Ascending aorta (tissue), 2 donors: Measurements from ENCODE around the gene RRAS. TPM values are rescaled to one million over a fixed set of nuclear protein-coding genes. Genes with fewer than 3 reads are reported as not detected.

Source experiments
- DNase-seq, 2 donors: peaks; one replicate each; pipeline ENCODE4 v3.0.0-alpha.2; 2019; ENCODE audit warnings: low spot score in 2 of 2
- H3K27ac ChIP-seq, 2 donors: fragments of 200-600 bp; sonication (generic); one replicate each; pipeline ENCODE4 v1.5.1; 2016 to 2017; ENCODE audit warnings: mild to moderate bottlenecking in 1 of 2
- H3K27me3 ChIP-seq: fragments of 200-600 bp; sonication (generic); one replicate; pipeline ENCODE4 v1.5.1; 2017
- H3K36me3 ChIP-seq, 2 donors: fragments of 200-600 bp; sonication (generic); one replicate each; pipeline ENCODE4 v1.5.1; 2016
- H3K4me1 ChIP-seq, 2 donors: fragments of 200-600 bp; sonication (generic); one replicate each; pipeline ENCODE4 v1.5.1; 2016 to 2017; ENCODE audit warnings: mild to moderate bottlenecking in 1 of 2
- H3K4me3 ChIP-seq, 2 donors: fragments of 200-600 bp; sonication (generic); one replicate each; pipeline ENCODE4 v1.5.1; 2016 to 2017; ENCODE audit warnings: mild to moderate bottlenecking in 1 of 2
- H3K9me3 ChIP-seq, 2 donors: fragments of 200-600 bp; sonication (generic); one replicate each; pipeline ENCODE4 v1.5.1; 2016
- CTCF ChIP-seq, 3 experiments: fragments of 200-600 bp in 2 of 3; fragments of 450-650 bp in 1 of 3; sonication (generic) in 2 of 3; IDR thresholded peaks; one replicate each; pipeline ENCODE4 v1.5.1; 2016 to 2019; ENCODE audit warnings: antibody characterized with exemption in 3 of 3, mild to moderate bottlenecking in 1 of 3, moderate library complexity in 1 of 3
- intact Hi-C: fragments of 100-400 bp; cut with DNase I; formaldehyde crosslinking; loops from one replicate; pipeline ENCODE4 v1.15.1; 2023
- total RNA-seq: library from RNA; depleted of rRNA; stranded (reverse); fragments of >200 nt; gene quantifications from one replicate; pipeline ENCODE4 v1.1.0, GENCODE V29; 2016

RRAS gene
- total RNA-seq, 1 donor from 2014 or later, result 161 TPM

DNA sequence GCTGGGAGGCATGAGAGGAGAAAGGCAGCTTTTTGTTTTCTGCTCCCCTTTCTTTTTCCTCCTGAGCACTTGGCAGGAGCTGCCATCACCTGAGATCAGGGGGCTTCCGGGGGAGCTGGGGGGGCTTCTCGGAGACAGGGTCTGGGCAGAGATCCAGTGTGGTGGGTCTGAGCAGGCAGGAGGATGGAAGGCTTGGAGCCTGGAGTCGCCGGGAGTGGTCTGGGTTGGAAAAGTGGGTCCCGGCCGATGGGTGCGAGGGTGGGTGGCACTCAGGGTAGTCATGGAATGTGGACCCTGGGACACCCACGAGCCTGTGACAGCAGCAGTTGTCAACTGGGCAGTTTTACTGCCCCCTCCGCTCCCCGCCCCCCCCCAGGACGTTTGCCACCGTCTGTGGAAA lies 47.2 kb upstream of the RRAS start:
- intact Hi-C loops, result no loop called here
- Histone ChIP-seq H3K9me3 (no peaks in the 10 kb centered on the region), H3K4me1 (peaks cover 0 to 17% of the 10 kb centered on the region in 2 donors), H3K27me3 (no peaks in the 10 kb centered on the region), H3K4me3 (no peak overlapping the region), H3K36me3 (peaks cover 42 to 59% of the 10 kb centered on the region in 2 donors), H3K27ac (no peak overlapping the region)
- no peak for DNase-seq
- TF ChIP-seq CTCF (IDR thresholded peaks at IDR 0.05), result no peak

DNA sequence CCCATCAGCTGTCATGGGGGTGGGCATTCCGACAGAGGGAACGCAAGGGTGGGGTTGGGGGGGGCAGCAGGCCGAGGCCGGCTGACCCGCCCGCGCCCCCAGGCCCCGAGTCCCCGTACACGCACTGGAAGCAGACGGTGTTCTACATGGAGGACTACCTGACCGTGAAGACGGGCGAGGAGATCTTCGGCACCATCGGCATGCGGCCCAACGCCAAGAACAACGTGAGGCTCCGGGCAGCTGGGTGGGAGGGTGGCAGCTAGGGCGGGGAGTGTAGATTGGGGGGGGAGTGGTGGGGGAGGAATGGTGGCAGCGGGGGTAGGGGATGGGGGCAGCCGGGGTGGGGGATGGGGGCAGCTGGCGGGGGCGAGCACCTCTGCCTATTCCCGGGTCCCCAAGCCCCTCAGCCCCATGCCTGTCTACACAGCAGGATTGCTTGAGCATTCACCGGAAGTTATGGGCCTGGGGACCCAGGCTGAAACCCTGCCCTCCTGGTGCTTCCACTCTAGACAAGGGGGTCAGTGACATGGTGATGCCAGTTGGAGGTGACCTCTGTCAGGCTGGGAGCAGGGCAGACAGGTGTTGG lies 46.7 kb upstream of the RRAS start:
- peaks cover 0 to 15% of the 10 kb centered on the region in 2 donors for H3K4me1 ChIP-seq
- peaks cover 48 to 65% of the 10 kb centered on the region in 2 donors for H3K36me3 ChIP-seq
- DNase-seq, result no peak
- no peak for TF ChIP-seq CTCF (IDR thresholded peaks at IDR 0.05)
- no peak overlapping the region for H3K4me3 ChIP-seq
- no peaks in the 10 kb centered on the region for H3K9me3 ChIP-seq
- H3K27me3 ChIP-seq, result no peaks in the 10 kb centered on the region
- intact Hi-C loops, result no loop called here
- H3K27ac ChIP-seq, result no peak overlapping the region

DNA sequence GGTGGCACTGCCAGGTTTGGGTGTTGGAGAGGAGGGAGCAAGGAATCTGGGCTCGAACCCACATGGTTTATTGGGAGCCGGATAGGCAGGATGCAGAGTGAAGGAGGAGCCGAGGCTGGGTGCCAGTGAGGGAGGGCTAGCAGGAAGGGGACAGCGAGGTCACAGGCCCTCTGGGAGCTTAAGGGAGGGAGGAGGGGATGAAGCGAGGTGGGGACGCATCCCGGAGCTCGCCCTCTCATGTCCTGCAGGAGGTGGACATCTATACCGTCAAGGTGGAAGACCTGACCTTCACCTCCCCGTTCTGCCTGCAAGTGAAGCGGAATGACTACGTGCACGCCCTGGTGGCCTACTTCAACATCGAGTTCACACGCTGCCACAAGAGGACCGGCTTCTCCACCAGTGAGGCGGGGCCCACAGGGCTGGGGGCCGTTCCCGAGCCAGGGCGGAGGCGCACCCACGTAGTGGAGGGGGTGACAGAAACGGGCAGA lies 45.9 kb upstream of the RRAS start:
- no peaks in the 10 kb centered on the region for H3K27me3 ChIP-seq
- intact Hi-C loops, result no loop called here
- peaks cover 0 to 11% of the 10 kb centered on the region in 2 donors for H3K4me1 ChIP-seq
- peaks cover 49 to 72% of the 10 kb centered on the region in 2 donors for H3K36me3 ChIP-seq
- DNase-seq, result no peak
- no peak overlapping the region for H3K4me3 ChIP-seq
- TF ChIP-seq CTCF (IDR thresholded peaks at IDR 0.05), result no peak
- no peaks in the 10 kb centered on the region for H3K9me3 ChIP-seq
- H3K27ac ChIP-seq, result no peak overlapping the region

DNA sequence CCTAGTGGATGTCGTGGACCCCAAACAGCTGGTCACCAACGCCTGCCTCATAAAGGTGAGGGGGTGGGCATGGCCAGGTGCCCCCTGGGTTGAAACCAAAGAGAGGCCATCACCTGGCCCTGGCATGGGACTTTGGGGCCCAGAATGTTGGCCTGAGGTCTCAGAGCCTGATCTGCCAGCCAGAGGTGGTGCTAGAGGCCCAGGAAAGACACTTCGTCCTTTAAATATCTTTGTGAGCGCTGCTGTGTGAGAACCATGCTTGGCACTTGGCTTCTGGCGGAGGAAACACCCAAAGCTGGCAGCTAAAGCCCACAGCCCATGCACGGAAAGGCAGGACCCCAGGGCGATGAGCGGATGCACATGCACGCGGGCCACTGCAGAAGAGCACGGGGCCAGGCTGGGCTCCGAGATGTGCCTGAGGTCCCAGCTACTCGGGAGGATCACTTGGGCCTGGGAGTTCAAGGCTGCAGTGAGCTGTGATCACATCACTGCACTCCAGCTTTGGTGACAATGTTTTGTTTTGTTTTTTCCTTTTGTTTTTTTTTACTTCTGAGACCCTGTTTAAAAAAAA lies 45.1 kb upstream of the RRAS start:
- intact Hi-C loops, result no loop called here
- peaks cover 49 to 72% of the 10 kb centered on the region in 2 donors for H3K36me3 ChIP-seq
- H3K4me3 ChIP-seq, result no peak overlapping the region
- no peak overlapping the region for H3K27ac ChIP-seq
- TF ChIP-seq CTCF (IDR thresholded peaks at IDR 0.05), result no peak
- H3K4me1 ChIP-seq, result peaks cover 0 to 18% of the 10 kb centered on the region in 2 donors
- no peaks in the 10 kb centered on the region for H3K9me3 ChIP-seq
- no peaks in the 10 kb centered on the region for H3K27me3 ChIP-seq
- DNase-seq, result no peak

DNA sequence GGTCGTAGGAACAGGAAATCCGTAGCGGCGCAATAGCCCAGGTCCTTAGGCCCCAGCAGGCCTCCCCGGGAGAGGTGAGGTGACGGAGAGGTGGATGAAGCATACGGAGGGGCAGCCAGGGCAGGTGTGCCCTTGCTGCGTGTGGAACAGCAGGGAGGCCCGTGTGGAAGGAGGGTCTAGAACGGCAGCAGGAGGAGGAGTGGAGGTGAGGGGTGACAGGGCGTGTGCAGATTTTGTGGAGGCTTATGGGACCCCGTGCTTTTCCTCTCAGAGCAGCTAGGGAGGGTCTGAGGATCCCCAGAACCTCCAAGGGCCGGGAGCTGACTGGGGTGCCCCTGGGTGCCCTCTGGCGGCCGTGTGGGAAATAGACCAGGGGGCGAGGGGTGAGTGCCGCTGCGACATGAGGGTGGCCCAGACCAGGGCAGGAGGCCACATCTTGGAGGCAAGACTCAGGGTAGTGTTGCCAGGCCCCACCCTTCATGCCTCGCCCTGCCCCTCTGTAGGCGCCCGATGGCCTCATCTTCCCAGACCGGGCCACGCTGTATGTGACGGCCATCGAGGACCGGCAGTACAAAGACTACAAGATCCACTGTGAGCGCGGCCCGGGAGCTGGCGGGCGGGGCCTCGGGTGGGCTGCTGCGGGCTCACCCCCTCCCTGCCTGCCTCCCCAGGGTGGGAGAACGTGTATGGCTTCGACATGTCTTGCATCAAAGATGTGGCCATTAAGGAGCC lies 44.5 kb upstream of the RRAS start:
- H3K9me3 ChIP-seq, result no peaks in the 10 kb centered on the region
- peaks cover 0 to 15% of the 10 kb centered on the region in 2 donors for H3K4me1 ChIP-seq
- H3K36me3 ChIP-seq, result peaks cover 49 to 72% of the 10 kb centered on the region in 2 donors
- no peak overlapping the region for H3K4me3 ChIP-seq
- TF ChIP-seq CTCF (IDR thresholded peaks at IDR 0.05), result peak in 2 of 3 experiments; percentile 17 to 31
- H3K27ac ChIP-seq, result no peak overlapping the region
- intact Hi-C loops, result no loop called here
- no peak for DNase-seq
- H3K27me3 ChIP-seq, result no peaks in the 10 kb centered on the region
